Measurements from ENCODE around the gene DIS3L2. TPM values are rescaled to one million over a fixed set of nuclear protein-coding genes. Genes with fewer than 3 reads are reported as not detected.

DIS3L2 gene, protein sequence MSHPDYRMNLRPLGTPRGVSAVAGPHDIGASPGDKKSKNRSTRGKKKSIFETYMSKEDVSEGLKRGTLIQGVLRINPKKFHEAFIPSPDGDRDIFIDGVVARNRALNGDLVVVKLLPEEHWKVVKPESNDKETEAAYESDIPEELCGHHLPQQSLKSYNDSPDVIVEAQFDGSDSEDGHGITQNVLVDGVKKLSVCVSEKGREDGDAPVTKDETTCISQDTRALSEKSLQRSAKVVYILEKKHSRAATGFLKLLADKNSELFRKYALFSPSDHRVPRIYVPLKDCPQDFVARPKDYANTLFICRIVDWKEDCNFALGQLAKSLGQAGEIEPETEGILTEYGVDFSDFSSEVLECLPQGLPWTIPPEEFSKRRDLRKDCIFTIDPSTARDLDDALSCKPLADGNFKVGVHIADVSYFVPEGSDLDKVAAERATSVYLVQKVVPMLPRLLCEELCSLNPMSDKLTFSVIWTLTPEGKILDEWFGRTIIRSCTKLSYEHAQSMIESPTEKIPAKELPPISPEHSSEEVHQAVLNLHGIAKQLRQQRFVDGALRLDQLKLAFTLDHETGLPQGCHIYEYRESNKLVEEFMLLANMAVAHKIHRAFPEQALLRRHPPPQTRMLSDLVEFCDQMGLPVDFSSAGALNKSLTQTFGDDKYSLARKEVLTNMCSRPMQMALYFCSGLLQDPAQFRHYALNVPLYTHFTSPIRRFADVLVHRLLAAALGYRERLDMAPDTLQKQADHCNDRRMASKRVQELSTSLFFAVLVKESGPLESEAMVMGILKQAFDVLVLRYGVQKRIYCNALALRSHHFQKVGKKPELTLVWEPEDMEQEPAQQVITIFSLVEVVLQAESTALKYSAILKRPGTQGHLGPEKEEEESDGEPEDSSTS
- total RNA-seq, result 36.2 TPM

GRCh38 chr2:231961349-231962166 is at the start of gene DIS3L2:
TSS of gene DIS3L2 (plus strand) at chr2:231961713. CDS start at chr2:232014928, 53,215 bp downstream.

DNA sequence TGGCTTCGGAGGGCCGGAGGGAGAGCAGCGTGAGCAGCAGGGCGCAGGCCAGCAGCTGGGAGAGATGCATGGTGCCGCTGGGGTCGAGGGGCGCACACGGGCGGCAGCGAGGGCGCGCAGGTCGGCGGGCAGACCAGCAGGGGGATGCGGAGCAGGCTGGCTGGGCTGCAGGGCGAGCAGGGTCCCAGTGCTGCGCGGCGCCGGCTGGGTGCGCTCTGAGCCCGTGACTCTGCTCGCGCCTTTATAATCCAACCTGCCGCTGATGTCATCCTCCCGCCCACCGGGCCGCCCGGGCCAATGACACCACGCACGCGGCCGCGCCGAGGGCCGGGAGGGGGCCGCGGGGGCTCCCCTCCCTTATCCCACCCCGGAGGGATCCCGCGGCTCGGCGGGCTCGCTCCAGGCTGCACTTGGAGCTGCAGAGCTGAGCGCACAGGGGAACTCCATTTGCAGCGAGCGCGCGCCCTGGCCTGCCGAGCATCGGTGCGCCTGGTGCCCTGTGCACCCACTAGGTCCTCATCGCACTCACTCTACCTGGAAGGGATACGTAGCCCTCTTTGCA is 35.3 kb upstream of the DIS3L2 start, which contains the start of gene NPPC:
NPPC (minus strand) TSS at position 217 of the 562 bp plus-strand sequence; CDS start at position 70, 147 bp downstream.

DNA sequence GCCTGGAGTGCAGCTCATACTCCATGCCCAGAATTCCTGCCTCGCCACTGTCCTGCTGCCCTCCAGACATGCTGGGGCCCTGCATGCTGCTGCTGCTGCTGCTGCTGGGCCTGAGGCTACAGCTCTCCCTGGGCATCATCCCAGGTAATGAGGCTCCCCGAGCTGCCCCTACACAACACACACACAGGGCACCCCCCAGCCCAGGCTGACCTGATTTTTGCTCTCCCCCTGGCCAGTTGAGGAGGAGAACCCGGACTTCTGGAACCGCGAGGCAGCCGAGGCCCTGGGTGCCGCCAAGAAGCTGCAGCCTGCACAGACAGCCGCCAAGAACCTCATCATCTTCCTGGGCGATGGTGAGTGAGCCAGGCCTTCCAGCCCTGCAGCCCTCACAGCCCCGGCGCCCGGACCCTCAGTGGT is 417.2 kb downstream of the DIS3L2 start, which contains the start of gene ALPP:
ALPP (plus strand) TSS at position 17 of the 417 bp plus-strand sequence; CDS start at position 69, 52 bp downstream.

Small RNA genes lying within 50 kb of the gene (small RNA-seq; reads per million reads assigned to genes)
- gene AC068134.3 (ENCODE audit: low replicate concordance) (not detected), gene AC068134.4 (ENCODE audit: low replicate concordance) (not detected), gene MIR562 (ENCODE audit: low replicate concordance) (not detected)

Other genes starting within 250 kb of the DIS3L2 start
- gene PDE6D, start 180.4 kb upstream of the DIS3L2 start, total RNA-seq, result 14.9 TPM
- gene COPS7B, start 175.3 kb upstream of the DIS3L2 start, total RNA-seq, result 30.5 TPM
- 3.2 TPM for gene NPPC, start 35.3 kb upstream of the DIS3L2 start, total RNA-seq